ENCODE data around the gene ACKR2. TPM values are rescaled to one million over a fixed set of nuclear protein-coding genes. Genes with fewer than 3 reads are reported as not detected.

ACKR2 gene
- total RNA-seq, 1 experiment from 2014 or later, result 0.28 TPM

DNA sequence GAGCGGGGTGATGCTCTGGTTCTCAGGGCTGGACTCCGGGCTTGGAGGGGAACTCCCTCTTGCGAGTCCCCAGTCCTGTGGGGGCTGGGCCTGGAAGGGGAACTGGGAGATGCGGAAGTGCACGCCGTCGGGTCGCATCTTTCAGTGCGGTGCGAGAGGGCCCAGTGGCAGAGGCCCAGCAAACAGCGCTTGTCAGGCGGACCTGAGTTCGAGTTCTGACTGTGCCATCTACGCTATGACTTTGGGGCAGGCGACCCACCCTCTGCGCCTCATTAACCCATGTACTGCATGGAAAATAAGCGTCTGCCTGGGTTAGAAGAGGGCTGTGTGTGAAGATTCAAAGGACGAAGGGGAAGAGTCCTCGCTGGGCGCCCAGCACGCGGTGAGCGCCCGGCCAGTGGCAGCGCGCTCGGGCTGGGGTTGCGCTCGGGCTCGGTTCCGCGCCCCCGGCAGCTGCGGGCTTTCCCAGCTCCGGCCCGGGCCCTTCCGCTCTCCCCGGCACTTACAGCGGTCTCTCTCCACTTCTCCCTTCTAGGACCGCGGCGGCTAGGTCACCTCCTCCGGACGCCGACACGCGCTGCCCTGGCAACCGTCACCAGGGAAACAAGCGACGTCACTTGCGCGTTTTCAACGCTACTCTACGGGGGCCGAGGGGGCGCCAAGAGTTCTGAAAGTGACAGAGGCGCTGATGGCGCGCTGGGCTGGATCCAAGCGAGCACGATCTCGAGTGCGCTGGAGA is 36.4 kb upstream of the ACKR2 start, which contains the start of gene CCDC13 (continued):
- TF ChIP-seq HMGA2 (CRISPR knock-in tag; IDR thresholded peaks at IDR 0.05) (no peak), ZNF232 (CRISPR knock-in tag; IDR thresholded peaks at IDR 0.05) (peak; percentile 43; the same call in 1 of the 2 replicates), NR2C2 (CRISPR knock-in tag; IDR thresholded peaks at IDR 0.05) (no peak), ZNF219 (CRISPR knock-in tag; IDR thresholded peaks at IDR 0.05; ENCODE audit: borderline replicate concordance) (no peak), CBFB (CRISPR knock-in tag; IDR thresholded peaks at IDR 0.05; ENCODE audit: low read depth) (peak; percentile 43; the same call in 1 of the 2 replicates), RELA (CRISPR knock-in tag; IDR thresholded peaks at IDR 0.05; ENCODE audit: borderline replicate concordance) (no peak), KAT7 (CRISPR knock-in tag; IDR thresholded peaks at IDR 0.05; ENCODE audit: borderline replicate concordance) (no peak), PRRX2 (CRISPR knock-in tag; IDR thresholded peaks at IDR 0.05) (no peak), GTF2I (CRISPR knock-in tag; conservative IDR thresholded peaks at IDR 0.05) (no peak)
- TF ChIP-seq, protein P1, sequence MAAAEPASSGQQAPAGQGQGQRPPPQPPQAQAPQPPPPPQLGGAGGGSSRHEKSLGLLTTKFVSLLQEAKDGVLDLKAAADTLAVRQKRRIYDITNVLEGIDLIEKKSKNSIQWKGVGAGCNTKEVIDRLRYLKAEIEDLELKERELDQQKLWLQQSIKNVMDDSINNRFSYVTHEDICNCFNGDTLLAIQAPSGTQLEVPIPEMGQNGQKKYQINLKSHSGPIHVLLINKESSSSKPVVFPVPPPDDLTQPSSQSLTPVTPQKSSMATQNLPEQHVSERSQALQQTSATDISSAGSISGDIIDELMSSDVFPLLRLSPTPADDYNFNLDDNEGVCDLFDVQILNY (CRISPR knock-in tag; IDR thresholded peaks at IDR 0.05), result peak; percentile 47
- TF ChIP-seq, protein P2, sequence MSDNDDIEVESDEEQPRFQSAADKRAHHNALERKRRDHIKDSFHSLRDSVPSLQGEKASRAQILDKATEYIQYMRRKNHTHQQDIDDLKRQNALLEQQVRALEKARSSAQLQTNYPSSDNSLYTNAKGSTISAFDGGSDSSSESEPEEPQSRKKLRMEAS (CRISPR knock-in tag; IDR thresholded peaks at IDR 0.05), result peak; percentile 79
- TF ChIP-seq, protein P3, sequence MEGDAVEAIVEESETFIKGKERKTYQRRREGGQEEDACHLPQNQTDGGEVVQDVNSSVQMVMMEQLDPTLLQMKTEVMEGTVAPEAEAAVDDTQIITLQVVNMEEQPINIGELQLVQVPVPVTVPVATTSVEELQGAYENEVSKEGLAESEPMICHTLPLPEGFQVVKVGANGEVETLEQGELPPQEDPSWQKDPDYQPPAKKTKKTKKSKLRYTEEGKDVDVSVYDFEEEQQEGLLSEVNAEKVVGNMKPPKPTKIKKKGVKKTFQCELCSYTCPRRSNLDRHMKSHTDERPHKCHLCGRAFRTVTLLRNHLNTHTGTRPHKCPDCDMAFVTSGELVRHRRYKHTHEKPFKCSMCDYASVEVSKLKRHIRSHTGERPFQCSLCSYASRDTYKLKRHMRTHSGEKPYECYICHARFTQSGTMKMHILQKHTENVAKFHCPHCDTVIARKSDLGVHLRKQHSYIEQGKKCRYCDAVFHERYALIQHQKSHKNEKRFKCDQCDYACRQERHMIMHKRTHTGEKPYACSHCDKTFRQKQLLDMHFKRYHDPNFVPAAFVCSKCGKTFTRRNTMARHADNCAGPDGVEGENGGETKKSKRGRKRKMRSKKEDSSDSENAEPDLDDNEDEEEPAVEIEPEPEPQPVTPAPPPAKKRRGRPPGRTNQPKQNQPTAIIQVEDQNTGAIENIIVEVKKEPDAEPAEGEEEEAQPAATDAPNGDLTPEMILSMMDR (IDR thresholded peaks at IDR 0.05), result no peak

GRCh38 chr3:42773409-42773751 is 35.9 kb upstream of the ACKR2 start:
- Mint-ChIP-seq H3K4me1 (peaks cover 6% of the 10 kb centered on the region), H3K9me3 (peaks cover 17% of the 10 kb centered on the region), H3K27ac (peak overlapping the region; percentile 24; the same call in 1 of the 2 replicates), H3K36me3 (peaks cover 9% of the 10 kb centered on the region), H3K4me3 (peak overlapping the region; percentile 87), H3K27me3 (ENCODE audit: low read depth) (peaks cover 29% of the 10 kb centered on the region)
- DNase-seq (ENCODE audit: low spot score), result no peak
- ATAC-seq, result no peak
- ChIA-PET POLR2A (no interaction called here), CTCF (no interaction called here)
- TF ChIP-seq, protein P4, sequence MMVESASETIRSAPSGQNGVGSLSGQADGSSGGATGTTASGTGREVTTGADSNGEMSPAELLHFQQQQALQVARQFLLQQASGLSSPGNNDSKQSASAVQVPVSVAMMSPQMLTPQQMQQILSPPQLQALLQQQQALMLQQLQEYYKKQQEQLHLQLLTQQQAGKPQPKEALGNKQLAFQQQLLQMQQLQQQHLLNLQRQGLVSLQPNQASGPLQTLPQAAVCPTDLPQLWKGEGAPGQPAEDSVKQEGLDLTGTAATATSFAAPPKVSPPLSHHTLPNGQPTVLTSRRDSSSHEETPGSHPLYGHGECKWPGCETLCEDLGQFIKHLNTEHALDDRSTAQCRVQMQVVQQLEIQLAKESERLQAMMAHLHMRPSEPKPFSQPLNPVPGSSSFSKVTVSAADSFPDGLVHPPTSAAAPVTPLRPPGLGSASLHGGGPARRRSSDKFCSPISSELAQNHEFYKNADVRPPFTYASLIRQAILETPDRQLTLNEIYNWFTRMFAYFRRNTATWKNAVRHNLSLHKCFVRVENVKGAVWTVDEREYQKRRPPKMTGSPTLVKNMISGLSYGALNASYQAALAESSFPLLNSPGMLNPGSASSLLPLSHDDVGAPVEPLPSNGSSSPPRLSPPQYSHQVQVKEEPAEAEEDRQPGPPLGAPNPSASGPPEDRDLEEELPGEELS (CRISPR knock-in tag; IDR thresholded peaks at IDR 0.05), result no peak
- TF ChIP-seq CDX4 (CRISPR knock-in tag; IDR thresholded peaks at IDR 0.05; ENCODE audit: borderline replicate concordance) (no peak), GABPB1 (CRISPR knock-in tag; IDR thresholded peaks at IDR 0.05) (no peak), NFATC4 (CRISPR knock-in tag; IDR thresholded peaks at IDR 0.05) (no peak), SOX15 (CRISPR knock-in tag; IDR thresholded peaks at IDR 0.05) (no peak), NFE2L1 (CRISPR knock-in tag; IDR thresholded peaks at IDR 0.05) (no peak), ZNF232 (CRISPR knock-in tag; IDR thresholded peaks at IDR 0.05) (no peak), ZNF263 (CRISPR knock-in tag; IDR thresholded peaks at IDR 0.05; ENCODE audit: low read depth) (no peak), MXD4 (CRISPR knock-in tag; IDR thresholded peaks at IDR 0.05; ENCODE audit: borderline replicate concordance) (no peak), ZBTB43 (CRISPR knock-in tag; IDR thresholded peaks at IDR 0.05) (no peak), TCF7 (CRISPR knock-in tag; IDR thresholded peaks at IDR 0.05; ENCODE audit: low read depth) (no peak), NR3C1 (CRISPR knock-in tag; conservative IDR thresholded peaks at IDR 0.05; ENCODE audit: low read depth) (no peak), ZBTB21 (CRISPR knock-in tag; IDR thresholded peaks at IDR 0.05; ENCODE audit: borderline replicate concordance) (no peak), CREM (CRISPR knock-in tag; IDR thresholded peaks at IDR 0.05) (no peak), HMGXB4 (CRISPR knock-in tag; IDR thresholded peaks at IDR 0.05) (no peak)
- TF ChIP-seq, protein P5, sequence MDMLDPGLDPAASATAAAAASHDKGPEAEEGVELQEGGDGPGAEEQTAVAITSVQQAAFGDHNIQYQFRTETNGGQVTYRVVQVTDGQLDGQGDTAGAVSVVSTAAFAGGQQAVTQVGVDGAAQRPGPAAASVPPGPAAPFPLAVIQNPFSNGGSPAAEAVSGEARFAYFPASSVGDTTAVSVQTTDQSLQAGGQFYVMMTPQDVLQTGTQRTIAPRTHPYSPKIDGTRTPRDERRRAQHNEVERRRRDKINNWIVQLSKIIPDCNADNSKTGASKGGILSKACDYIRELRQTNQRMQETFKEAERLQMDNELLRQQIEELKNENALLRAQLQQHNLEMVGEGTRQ (CRISPR knock-in tag; IDR thresholded peaks at IDR 0.05), result no peak
